HG02571 (cell line): ENCODE results near the gene TAS2R20.
"Not testable (repeated sequence)": the region's sequence is repeated elsewhere in the genome, so short reads cannot be mapped to it uniquely, and the experiment has no call there.

Source experiments
- ATAC-seq: cut with Tn5 transposase; IDR thresholded peaks from one replicate; pipeline ENCODE4 v1.9.1; 2021; ENCODE audit warnings: mild to moderate bottlenecking, moderate library complexity; ENCODE audit not compliant: unreplicated experiment

The TAS2R20 gene, protein sequence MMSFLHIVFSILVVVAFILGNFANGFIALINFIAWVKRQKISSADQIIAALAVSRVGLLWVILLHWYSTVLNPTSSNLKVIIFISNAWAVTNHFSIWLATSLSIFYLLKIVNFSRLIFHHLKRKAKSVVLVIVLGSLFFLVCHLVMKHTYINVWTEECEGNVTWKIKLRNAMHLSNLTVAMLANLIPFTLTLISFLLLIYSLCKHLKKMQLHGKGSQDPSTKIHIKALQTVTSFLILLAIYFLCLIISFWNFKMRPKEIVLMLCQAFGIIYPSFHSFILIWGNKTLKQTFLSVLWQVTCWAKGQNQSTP

DNA sequence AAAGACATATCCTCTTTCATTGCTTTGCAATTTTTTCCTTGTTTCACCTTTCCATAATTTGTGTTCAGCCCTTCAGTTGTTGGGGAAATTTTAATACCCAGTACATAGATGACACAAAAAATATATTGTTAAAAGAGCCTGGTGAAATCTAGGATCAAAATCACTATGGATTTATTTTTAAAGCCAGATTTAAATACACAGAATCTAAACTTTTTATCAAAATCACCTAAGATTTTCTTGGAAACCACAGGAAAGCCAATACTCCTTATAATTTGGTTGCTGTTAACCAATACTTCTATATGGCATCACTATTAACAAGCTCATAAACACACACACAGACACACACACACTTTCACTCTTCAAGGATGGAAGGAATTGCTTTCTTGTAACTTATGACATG lies at the start of gene TAS2R20:
Gene TAS2R20, minus strand, starts transcription at position 101 of the 400 bp plus-strand sequence. CDS start 429 bp downstream, outside the sequence.
- no peak for ATAC-seq

- ATAC-seq = not testable (repeated sequence)
Measured at GRCh38 chr12:11041366-11041765, 43.3 kb upstream of the TAS2R20 start.

- ATAC-seq = no peak
Measured at GRCh38 chr12:11040162-11040561, 42.1 kb upstream of the TAS2R20 start.

DNA sequence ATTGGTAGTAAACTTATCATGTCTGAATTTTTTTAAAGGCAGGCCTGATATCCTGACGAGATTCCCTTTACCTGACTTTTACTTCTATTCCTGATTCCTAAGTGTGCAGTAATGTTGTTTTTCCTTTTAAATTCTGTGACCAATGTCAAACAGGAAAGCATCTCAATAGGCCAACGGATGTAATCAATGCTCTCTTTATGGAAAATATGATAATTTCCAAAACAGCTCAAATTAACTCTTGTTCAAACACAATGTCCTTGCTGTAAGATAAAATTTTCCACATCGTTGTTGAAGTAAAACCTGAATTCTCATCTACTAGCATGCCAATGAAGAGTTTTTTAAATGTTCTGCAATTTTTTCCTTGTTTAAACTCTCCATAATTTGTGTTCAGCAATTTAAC lies 41.1 kb upstream of the TAS2R20 start:
- ATAC-seq = no peak

GRCh38 chr12:11033959-11034358 lies 35.9 kb upstream of the TAS2R20 start:
- ATAC-seq = not testable (repeated sequence)

DNA sequence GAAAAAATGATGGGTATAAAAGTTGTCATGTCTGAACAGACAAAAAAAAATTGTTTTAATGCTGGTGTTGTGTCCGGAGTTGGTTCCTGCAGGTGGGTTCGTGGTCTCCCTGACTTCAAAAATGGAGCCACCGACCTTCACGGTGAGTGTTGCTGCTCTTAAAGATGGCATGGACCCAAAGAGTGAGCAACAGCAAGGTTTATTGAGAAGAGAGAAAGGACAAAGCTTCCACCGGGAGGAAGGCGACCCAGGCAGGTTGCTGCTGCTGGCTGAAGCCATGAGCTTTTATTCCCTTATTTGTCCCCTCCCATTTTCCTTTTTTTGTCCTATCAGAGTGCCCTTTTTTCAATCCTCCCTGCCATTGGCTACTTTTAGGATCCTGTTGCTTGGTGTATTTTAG lies 33.2 kb upstream of the TAS2R20 start, which contains the start of gene TAS2R31:
Gene TAS2R31, minus strand, starts transcription at position 101 of the 400 bp plus-strand sequence. Its CDS starts 72 bp downstream, at position 29.
- no peak for ATAC-seq

DNA sequence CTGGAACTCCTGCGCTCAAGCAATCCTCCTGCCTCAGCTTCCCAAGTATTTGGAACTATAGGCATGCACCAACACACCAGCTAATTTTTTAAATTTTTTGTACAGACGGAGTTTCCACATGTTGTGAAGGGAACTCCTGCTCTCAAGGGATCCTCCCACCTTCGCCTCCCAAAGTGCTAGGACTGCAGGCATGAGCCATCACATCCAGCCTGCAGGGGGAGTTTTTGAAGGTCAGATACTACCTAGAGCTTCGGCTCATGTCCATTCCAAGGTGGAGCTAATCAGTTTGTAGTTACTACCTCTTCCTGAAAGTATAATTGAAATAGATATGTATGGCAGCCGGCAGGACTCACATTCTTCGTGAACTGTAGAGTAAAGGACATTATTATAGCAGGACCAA lies 28.0 kb upstream of the TAS2R20 start:
- ATAC-seq = no peak

DNA sequence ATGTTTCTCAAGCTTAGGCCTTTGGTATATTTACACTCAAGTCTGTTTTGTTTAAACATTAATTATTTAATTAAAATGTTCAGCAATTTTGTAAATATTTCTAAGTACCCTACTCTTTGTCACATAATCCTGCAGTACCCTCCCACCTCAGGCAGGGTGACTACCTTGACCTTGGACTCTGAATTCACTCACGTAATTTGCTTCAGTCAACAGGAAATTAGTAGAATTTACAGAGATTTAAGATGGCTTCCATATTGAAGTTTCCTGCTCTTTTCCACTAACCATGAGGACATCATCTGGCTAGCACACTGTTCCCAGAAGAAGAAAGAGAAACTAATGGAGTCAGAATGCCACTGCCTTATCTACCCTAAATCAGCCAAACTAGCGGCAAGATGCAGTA lies 25.3 kb upstream of the TAS2R20 start:
- no peak for ATAC-seq

- no peak for ATAC-seq
Measured at GRCh38 chr12:11022520-11022919, 24.4 kb upstream of the TAS2R20 start, which contains the start of gene TAS2R19. Gene TAS2R19 (minus strand): TSS chr12:11022620. CDS start chr12:11022571, 49 bp downstream.

DNA sequence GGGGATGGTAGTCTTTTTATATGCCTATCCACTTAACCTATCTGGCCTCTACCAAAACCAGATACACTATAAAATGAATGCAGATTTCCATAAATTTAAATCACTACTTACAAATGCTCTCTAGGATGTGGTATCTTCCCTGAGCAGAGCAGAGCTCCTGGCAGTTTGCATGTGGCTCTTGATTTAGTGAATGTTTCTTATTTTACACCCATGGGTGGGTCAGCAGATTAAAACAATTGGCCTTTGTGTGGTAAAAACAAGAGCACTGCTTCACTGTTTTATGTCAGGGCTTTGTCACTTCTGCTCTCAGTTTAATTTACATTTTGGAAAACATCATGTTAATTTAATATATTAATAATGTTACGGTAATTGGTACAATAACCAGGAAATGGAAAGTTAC lies 18.8 kb upstream of the TAS2R20 start:
- no peak for ATAC-seq

GRCh38 chr12:11015775-11016430 lies 17.8 kb upstream of the TAS2R20 start:
- ATAC-seq = no peak

- no peak for ATAC-seq
Measured at GRCh38 chr12:11014234-11014633, 16.1 kb upstream of the TAS2R20 start.

DNA sequence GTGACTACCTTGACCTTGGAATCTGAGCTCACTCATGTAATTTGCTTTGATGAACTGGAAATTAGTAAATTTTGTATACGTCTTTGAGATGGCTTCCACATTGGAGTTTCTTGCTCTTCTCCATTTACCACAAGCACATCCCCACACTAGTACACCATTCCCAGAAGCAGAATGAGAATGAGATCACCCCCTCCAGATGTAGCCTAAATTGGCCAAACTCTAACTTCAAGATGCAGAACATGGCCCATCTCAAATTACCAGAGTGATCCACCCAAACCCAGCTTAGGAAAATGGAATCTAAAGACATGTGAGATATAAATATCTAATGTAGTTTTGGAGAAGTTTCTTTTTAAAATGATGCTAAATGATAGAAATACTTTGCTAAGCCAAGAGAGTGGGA lies 9.5 kb upstream of the TAS2R20 start:
- ATAC-seq = no peak

DNA sequence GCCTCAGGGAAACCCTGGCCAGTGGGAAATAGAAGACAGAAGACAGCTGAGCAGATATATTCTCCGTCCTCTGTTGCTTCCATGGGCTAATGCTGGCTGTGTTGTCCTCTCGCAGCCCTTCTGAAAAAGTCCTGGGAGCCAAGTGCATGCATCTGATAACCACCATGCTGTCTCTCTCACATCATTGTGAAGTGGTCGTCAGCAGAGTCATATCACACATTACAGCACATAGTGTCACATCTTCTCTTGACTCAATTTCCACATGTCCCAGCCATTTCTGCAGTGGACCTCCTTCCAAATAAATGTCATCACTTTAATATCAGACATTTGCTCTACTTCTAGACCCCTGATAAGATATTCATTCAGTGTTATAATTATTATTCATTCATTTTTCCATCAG lies 3.8 kb downstream of the TAS2R20 start:
- ATAC-seq = no peak

DNA sequence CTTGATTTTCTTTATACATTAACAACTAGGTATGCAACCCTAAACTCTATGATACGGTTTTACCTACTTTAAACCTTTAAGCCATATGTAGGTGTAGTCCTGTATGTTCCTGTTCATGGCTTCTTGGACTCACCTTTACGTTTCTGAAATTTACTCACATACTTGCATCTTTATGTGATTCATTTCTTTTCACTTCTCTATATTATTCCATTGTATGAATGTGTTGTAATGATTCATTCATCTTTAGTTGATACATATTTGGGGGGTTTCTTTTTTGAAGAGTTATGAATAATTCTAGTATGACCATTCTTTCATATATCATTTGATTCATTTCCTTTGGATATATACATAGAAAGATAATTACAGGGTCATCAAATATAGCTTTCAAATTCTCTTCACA lies 9.0 kb downstream of the TAS2R20 start:
- no peak for ATAC-seq

- ATAC-seq = no peak
Measured at GRCh38 chr12:10986812-10987211, 11.3 kb downstream of the TAS2R20 start, which contains the start of gene TAS2R50. Gene TAS2R50 (minus strand): TSS chr12:10986912. CDS start chr12:10986860, 52 bp downstream.

- ATAC-seq = no peak
Measured at GRCh38 chr12:10982244-10982643, 15.9 kb downstream of the TAS2R20 start.

- ATAC-seq = no peak
Measured at GRCh38 chr12:10974965-10975364, 23.1 kb downstream of the TAS2R20 start.

GRCh38 chr12:10968765-10969456 lies 29.2 kb downstream of the TAS2R20 start:
- ATAC-seq = no peak

- no peak for ATAC-seq
Measured at GRCh38 chr12:10967409-10967808, 30.7 kb downstream of the TAS2R20 start.

- no peak for ATAC-seq
Measured at GRCh38 chr12:10966314-10966713, 31.8 kb downstream of the TAS2R20 start.

- ATAC-seq = no peak
Measured at GRCh38 chr12:10965476-10965875, 32.6 kb downstream of the TAS2R20 start.
